ENCODE data around the gene OGFOD1.

The OGFOD1 gene

GRCh38 chr16:56451753-56452689 is 667 bp downstream of the OGFOD1 start:
- Mint-ChIP-seq H3K4me3 (peak overlapping the region; percentile 90), H3K27me3 (no peaks in the 10 kb centered on the region), H3K9me3 (no peaks in the 10 kb centered on the region), H3K36me3 (ENCODE audit: low read depth) (peaks cover 89% of the 10 kb centered on the region), H3K27ac (peak overlapping the region; percentile 96), H3K4me1 (ENCODE audit: low read depth) (peaks cover 62% of the 10 kb centered on the region)
- peak; percentile 41 for DNase-seq

GRCh38 chr16:56457927-56458470 is 6.6 kb downstream of the OGFOD1 start:
- H3K36me3 Mint-ChIP-seq (ENCODE audit: low read depth): peaks cover 97% of the 10 kb centered on the region
- no peak overlapping the region for H3K4me3 Mint-ChIP-seq
- no peaks in the 10 kb centered on the region for H3K9me3 Mint-ChIP-seq
- H3K27ac Mint-ChIP-seq: no peak overlapping the region
- H3K4me1 Mint-ChIP-seq (ENCODE audit: low read depth): peaks cover 29% of the 10 kb centered on the region
- no peak for DNase-seq
- H3K27me3 Mint-ChIP-seq: no peaks in the 10 kb centered on the region

GRCh38 chr16:56460101-56460500 is 8.7 kb downstream of the OGFOD1 start:
- Mint-ChIP-seq H3K4me3 (no peak overlapping the region), H3K36me3 (ENCODE audit: low read depth) (peaks cover 97% of the 10 kb centered on the region), H3K27ac (peak overlapping the region; percentile 28), H3K27me3 (no peaks in the 10 kb centered on the region), H3K4me1 (ENCODE audit: low read depth) (peaks cover 18% of the 10 kb centered on the region), H3K9me3 (no peaks in the 10 kb centered on the region)
- DNase-seq: no peak

GRCh38 chr16:56462064-56462796 is 10.9 kb downstream of the OGFOD1 start:
- Mint-ChIP-seq H3K27me3 (no peaks in the 10 kb centered on the region), H3K4me3 (no peak overlapping the region), H3K4me1 (ENCODE audit: low read depth) (peaks cover 6% of the 10 kb centered on the region), H3K36me3 (ENCODE audit: low read depth) (peaks cover 97% of the 10 kb centered on the region), H3K9me3 (no peaks in the 10 kb centered on the region), H3K27ac (peak overlapping the region; percentile 2)
- DNase-seq: no peak

- Mint-ChIP-seq H3K4me3 (no peak overlapping the region), H3K9me3 (no peaks in the 10 kb centered on the region), H3K4me1 (ENCODE audit: low read depth) (peaks cover 2% of the 10 kb centered on the region), H3K36me3 (ENCODE audit: low read depth) (peaks cover 97% of the 10 kb centered on the region), H3K27ac (no peak overlapping the region), H3K27me3 (no peaks in the 10 kb centered on the region)
- DNase-seq: no peak
Measured at GRCh38 chr16:56463153-56463552, 11.8 kb downstream of the OGFOD1 start.

GRCh38 chr16:56466344-56466743 is 15.0 kb downstream of the OGFOD1 start:
- Mint-ChIP-seq H3K36me3 (ENCODE audit: low read depth) (peaks cover 99% of the 10 kb centered on the region), H3K4me1 (ENCODE audit: low read depth) (no peaks in the 10 kb centered on the region), H3K9me3 (no peaks in the 10 kb centered on the region), H3K4me3 (no peak overlapping the region), H3K27me3 (no peaks in the 10 kb centered on the region), H3K27ac (peak overlapping the region; percentile 44)
- DNase-seq: no peak

- Mint-ChIP-seq H3K27ac (no peak overlapping the region), H3K4me1 (ENCODE audit: low read depth) (no peaks in the 10 kb centered on the region), H3K27me3 (no peaks in the 10 kb centered on the region), H3K9me3 (no peaks in the 10 kb centered on the region), H3K4me3 (no peak overlapping the region), H3K36me3 (ENCODE audit: low read depth) (peaks cover 99% of the 10 kb centered on the region)
- no peak for DNase-seq
Measured at GRCh38 chr16:56468800-56469199, 17.4 kb downstream of the OGFOD1 start.

- Mint-ChIP-seq H3K36me3 (ENCODE audit: low read depth) (peaks cover 99% of the 10 kb centered on the region), H3K27me3 (no peaks in the 10 kb centered on the region), H3K9me3 (no peaks in the 10 kb centered on the region), H3K27ac (no peak overlapping the region), H3K4me3 (no peak overlapping the region), H3K4me1 (ENCODE audit: low read depth) (no peaks in the 10 kb centered on the region)
- no peak for DNase-seq
Measured at GRCh38 chr16:56469748-56470147, 18.4 kb downstream of the OGFOD1 start.

GRCh38 chr16:56470232-56470631 is 18.9 kb downstream of the OGFOD1 start:
- peaks cover 100% of the 10 kb centered on the region for H3K36me3 Mint-ChIP-seq (ENCODE audit: low read depth)
- H3K27ac Mint-ChIP-seq: peak overlapping the region; percentile 66
- no peaks in the 10 kb centered on the region for H3K4me1 Mint-ChIP-seq (ENCODE audit: low read depth)
- no peak for DNase-seq
- H3K4me3 Mint-ChIP-seq: no peak overlapping the region
- H3K27me3 Mint-ChIP-seq: no peaks in the 10 kb centered on the region
- no peaks in the 10 kb centered on the region for H3K9me3 Mint-ChIP-seq

GRCh38 chr16:56470666-56471065 is 19.3 kb downstream of the OGFOD1 start:
- no peak for DNase-seq
- H3K36me3 Mint-ChIP-seq (ENCODE audit: low read depth): peaks cover 100% of the 10 kb centered on the region
- H3K4me3 Mint-ChIP-seq: no peak overlapping the region
- H3K27me3 Mint-ChIP-seq: no peaks in the 10 kb centered on the region
- no peaks in the 10 kb centered on the region for H3K9me3 Mint-ChIP-seq
- H3K4me1 Mint-ChIP-seq (ENCODE audit: low read depth): no peaks in the 10 kb centered on the region
- peak overlapping the region; percentile 66 for H3K27ac Mint-ChIP-seq

- DNase-seq: no peak
- no peak overlapping the region for H3K4me3 Mint-ChIP-seq
- no peak overlapping the region for H3K27ac Mint-ChIP-seq
- H3K4me1 Mint-ChIP-seq (ENCODE audit: low read depth): peaks cover 16% of the 10 kb centered on the region
- H3K27me3 Mint-ChIP-seq: no peaks in the 10 kb centered on the region
- H3K9me3 Mint-ChIP-seq: no peaks in the 10 kb centered on the region
- H3K36me3 Mint-ChIP-seq (ENCODE audit: low read depth): peaks cover 98% of the 10 kb centered on the region
Measured at GRCh38 chr16:56475201-56475600, 23.8 kb downstream of the OGFOD1 start.

GRCh38 chr16:56477096-56477878 is 25.9 kb downstream of the OGFOD1 start:
- Mint-ChIP-seq H3K36me3 (ENCODE audit: low read depth) (peaks cover 90% of the 10 kb centered on the region), H3K9me3 (no peaks in the 10 kb centered on the region), H3K27ac (peak overlapping the region; percentile 88), H3K4me3 (no peak overlapping the region), H3K4me1 (ENCODE audit: low read depth) (peaks cover 19% of the 10 kb centered on the region), H3K27me3 (no peaks in the 10 kb centered on the region)
- no peak for DNase-seq

- H3K36me3 Mint-ChIP-seq (ENCODE audit: low read depth): peaks cover 89% of the 10 kb centered on the region
- H3K4me3 Mint-ChIP-seq: no peak overlapping the region
- no peaks in the 10 kb centered on the region for H3K9me3 Mint-ChIP-seq
- no peaks in the 10 kb centered on the region for H3K27me3 Mint-ChIP-seq
- H3K27ac Mint-ChIP-seq: peak overlapping the region; percentile 68
- peaks cover 19% of the 10 kb centered on the region for H3K4me1 Mint-ChIP-seq (ENCODE audit: low read depth)
- DNase-seq: no peak
Measured at GRCh38 chr16:56478281-56479049, 27.1 kb downstream of the OGFOD1 start.

Data from activated T-cell treated with anti-CD3 and anti-CD28 coated beads, Interleukin-2, amount 50 U/mL, for 24 hours (primary cell).